Effector memory CD8-positive, alpha-beta T cell (primary cell): Measurements from ENCODE around the gene SLX4.
"Not testable (repeated sequence)": the region's sequence is repeated elsewhere in the genome, so short reads cannot be mapped to it uniquely, and the experiment has no call there.

ENCODE experiments used
- ATAC-seq: fragments of 150-1000 bp; cut with Tn5 transposase; replicated peaks from 2 replicates; pipeline ENCODE4 v1.10.0; 2021; ENCODE audit warnings: mild to moderate bottlenecking, moderate library complexity
- DNase-seq, 3 experiments: peaks; one replicate each; pipeline ENCODE4 v3.0.0; 2021
- H3K27ac Mint-ChIP-seq, 2 donors: one replicate each; pipeline ENCODE4 v1.8.0; 2022; ENCODE audit warnings: mild to moderate bottlenecking in 2 of 2, mixed read lengths in 2 of 2, moderate library complexity in 2 of 2
- H3K27me3 Mint-ChIP-seq, 2 donors: one replicate each; pipeline ENCODE4 v1.8.0; 2022; ENCODE audit warnings: mixed read lengths in 2 of 2
- H3K36me3 Mint-ChIP-seq: one replicate; pipeline ENCODE4 v1.8.0; 2022; ENCODE audit warnings: mild to moderate bottlenecking, moderate library complexity, mixed read lengths; ENCODE audit not compliant: insufficient read depth
- H3K4me1 Mint-ChIP-seq, 2 donors: one replicate each; pipeline ENCODE4 v1.8.0; 2022; ENCODE audit warnings: low read depth in 2 of 2, mixed read lengths in 2 of 2
- H3K4me3 Mint-ChIP-seq, 2 donors: one replicate each; pipeline ENCODE4 v1.8.0; 2022; ENCODE audit warnings: mild to moderate bottlenecking in 2 of 2, mixed read lengths in 2 of 2, moderate library complexity in 2 of 2
- H3K9me3 Mint-ChIP-seq, 2 donors: one replicate each; pipeline ENCODE4 v1.8.0; 2022; ENCODE audit warnings: mixed read lengths in 2 of 2

The SLX4 gene

DNA sequence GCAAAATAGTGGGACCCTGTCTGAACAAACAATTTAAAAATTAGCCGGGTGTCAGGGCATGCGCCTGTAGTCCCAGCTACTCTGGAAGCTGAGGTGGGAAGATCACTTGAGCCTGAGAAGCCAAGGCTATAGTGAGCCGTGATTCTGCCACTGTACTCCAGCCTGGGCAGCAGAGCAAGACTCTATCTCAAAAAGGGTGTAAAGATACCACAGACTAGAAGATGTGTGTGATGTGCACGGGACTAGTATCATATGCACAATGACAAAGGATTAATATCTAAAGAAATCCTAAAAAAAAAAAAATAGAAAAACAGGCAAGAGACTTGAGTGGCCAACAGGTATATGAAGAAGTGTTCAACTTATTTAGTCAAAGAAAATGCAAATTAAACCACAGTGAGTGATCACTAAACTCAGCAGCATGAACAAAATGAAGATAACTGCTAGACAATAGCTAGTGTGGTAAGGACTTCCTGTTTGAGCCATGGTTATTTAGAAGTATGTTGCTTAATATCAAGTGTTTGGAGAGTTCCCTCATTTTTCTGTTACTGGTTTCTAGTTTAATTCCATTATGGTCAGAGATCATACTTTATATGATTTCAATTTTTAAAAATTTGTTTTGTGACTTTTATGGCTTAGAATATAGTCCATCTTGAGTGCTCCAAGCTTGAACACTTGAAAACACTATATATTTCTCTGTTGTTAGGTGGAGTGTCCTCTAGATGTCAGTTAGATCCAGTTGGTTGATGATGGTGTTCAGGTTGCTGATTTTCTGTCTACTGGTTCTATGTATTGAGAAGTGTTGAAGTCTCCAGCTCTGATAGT lies 14.7 kb upstream of the SLX4 start:
- H3K9me3 Mint-ChIP-seq = no peaks in the 10 kb centered on the region
- peaks cover 13 to 28% of the 10 kb centered on the region in 2 donors for H3K4me1 Mint-ChIP-seq
- H3K4me3 Mint-ChIP-seq = peak overlapping the region; percentile 34
- no peaks in the 10 kb centered on the region for H3K27me3 Mint-ChIP-seq
- DNase-seq (no peak), ATAC-seq (peak; percentile 93)
- H3K27ac Mint-ChIP-seq = peak overlapping the region; percentile 53 to 85
- H3K36me3 Mint-ChIP-seq = peaks cover 5% of the 10 kb centered on the region

DNA sequence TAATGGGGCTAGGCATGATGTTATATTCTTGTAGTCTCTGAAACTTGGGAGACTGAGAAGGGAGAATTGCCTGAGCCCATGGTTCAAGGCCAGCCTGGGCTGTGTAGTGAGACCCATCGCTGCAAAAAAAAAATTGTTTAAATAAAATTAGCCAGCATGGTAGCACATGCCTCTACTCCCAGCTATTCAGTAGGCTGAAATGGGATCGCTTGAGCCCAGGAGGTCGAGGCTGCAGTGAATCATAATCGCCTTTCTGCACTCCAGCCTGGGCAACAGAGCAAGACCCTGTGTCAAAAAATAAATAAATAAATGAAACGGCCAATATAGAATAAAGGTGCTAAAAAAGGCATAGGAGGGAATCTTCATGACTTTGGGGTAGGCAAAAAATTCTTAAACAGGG lies 13.9 kb upstream of the SLX4 start:
- DNase-seq = no peak
- no peak for ATAC-seq
- Mint-ChIP-seq H3K4me3 (no peak overlapping the region), H3K27me3 (no peaks in the 10 kb centered on the region), H3K9me3 (no peaks in the 10 kb centered on the region), H3K27ac (peak overlapping the region; percentile 53 to 85), H3K4me1 (peaks cover 13 to 28% of the 10 kb centered on the region in 2 donors), H3K36me3 (peaks cover 5% of the 10 kb centered on the region)

- H3K27ac Mint-ChIP-seq = no peak overlapping the region
- H3K4me1 Mint-ChIP-seq = peaks cover 13 to 21% of the 10 kb centered on the region in 2 donors
- no peak for ATAC-seq
- no peaks in the 10 kb centered on the region for H3K9me3 Mint-ChIP-seq
- no peak overlapping the region for H3K4me3 Mint-ChIP-seq
- no peaks in the 10 kb centered on the region for H3K27me3 Mint-ChIP-seq
- H3K36me3 Mint-ChIP-seq = peaks cover 5% of the 10 kb centered on the region
- no peak for DNase-seq
These were observed 12.2 kb upstream of the SLX4 start for GRCh38 chr16:3623642-3624041.

DNA sequence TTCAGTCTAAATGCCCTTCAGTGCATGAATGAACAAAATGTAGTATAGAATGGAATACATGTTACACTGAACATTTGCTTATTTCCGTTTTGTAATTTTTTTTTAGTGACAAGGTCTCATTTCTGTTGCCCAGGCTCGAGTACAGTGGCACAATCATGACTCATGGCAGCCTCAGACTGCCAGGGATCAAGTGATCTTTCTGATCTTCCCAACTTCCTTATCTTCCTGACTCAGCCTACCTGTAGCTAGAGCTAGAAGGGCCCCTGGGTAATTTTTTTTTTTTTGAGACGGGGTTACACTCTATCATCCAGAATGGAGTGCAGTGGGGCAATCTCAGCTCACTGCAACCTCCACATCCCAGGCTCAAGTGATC lies 7.3 kb upstream of the SLX4 start:
- Mint-ChIP-seq H3K9me3 (no peaks in the 10 kb centered on the region), H3K4me3 (no peak overlapping the region), H3K4me1 (peaks cover 11 to 20% of the 10 kb centered on the region in 2 donors), H3K36me3 (peaks cover 12% of the 10 kb centered on the region), H3K27ac (peak overlapping the region in 1 of 2 donors; percentile 20), H3K27me3 (no peaks in the 10 kb centered on the region)
- ATAC-seq (no peak), DNase-seq (no peak)

DNA sequence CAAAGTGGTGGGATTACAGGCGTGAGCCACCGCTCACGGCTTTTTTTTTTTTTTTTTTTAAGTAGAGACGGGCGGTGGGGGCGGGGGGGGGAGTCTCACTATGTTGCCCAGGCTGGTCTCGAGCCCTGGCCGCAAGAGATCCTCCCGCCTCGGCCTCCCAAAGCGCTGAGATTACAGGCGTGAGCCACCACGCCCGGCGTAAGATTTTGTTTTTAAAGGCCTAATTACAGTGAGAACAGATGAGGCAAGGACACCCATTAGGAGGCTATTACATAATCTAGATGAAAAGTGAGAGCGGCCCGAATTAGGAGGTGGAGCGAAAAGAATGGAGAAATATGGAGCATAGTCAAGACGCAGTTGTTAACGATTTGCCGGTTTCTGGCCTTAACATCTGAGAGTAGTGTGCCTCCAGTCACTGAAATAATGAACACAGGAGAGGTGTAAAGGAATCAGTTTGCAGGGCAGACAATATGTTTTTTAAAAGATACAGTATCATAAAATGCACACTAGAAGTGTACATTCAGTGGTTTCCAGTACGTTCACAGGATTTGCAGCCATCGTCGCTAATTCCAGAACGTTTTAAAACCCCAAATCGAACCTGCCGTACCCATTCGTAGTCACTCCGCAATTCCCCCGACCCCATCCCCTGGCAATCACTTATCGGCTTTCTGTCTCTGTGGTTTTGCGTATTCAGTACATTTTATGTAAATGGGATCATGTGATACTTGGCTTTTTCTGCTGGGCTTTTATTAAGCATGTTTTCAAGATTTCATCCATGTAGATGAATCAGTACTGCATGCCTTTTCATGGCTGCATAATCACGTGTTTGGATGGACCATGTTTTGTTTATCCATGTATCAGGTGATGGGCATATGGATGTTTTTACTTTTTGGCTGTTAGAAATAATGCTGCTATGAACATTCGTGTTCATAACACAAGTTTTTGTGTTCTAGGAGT lies 1.4 kb upstream of the SLX4 start:
- Mint-ChIP-seq H3K36me3 (peaks cover 23% of the 10 kb centered on the region), H3K4me3 (peak overlapping the region; percentile 95 to 97), H3K27ac (peak overlapping the region; percentile 95 to 97), H3K27me3 (no peaks in the 10 kb centered on the region), H3K4me1 (peaks cover 28 to 44% of the 10 kb centered on the region in 2 donors), H3K9me3 (no peaks in the 10 kb centered on the region)
- ATAC-seq (no peak), DNase-seq (no peak)

DNA sequence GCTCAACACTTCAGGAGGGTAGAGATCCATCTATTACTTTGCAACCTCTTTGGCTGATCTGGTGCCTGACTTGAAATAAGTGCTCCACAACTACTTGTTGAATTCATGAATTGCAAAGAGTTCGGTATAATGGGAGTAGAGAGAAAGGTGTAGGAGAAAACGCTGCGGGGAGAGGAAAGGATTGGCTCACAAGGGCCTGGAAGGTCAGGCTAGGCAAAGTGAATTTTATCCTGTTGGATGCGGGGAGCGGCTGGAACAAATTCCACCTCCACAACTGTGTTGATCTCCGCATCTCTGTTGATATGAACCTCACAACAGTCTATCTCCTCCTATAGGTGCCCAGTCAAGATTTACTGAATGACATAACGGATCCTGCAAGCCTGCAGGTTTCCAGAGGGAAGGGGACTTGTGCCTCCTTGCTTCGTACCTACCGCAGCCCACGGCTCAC lies 684 bp downstream of the SLX4 start:
- Mint-ChIP-seq H3K36me3 (peaks cover 20% of the 10 kb centered on the region), H3K9me3 (no peaks in the 10 kb centered on the region), H3K27me3 (no peaks in the 10 kb centered on the region), H3K4me1 (peaks cover 30 to 48% of the 10 kb centered on the region in 2 donors), H3K4me3 (peak overlapping the region; percentile 95 to 97), H3K27ac (peak overlapping the region; percentile 95 to 97)
- ATAC-seq (peak; percentile 0), DNase-seq (no peak)

- DNase-seq (no peak), ATAC-seq (no peak)
- peaks cover 26 to 43% of the 10 kb centered on the region in 2 donors for H3K4me1 Mint-ChIP-seq
- no peaks in the 10 kb centered on the region for H3K27me3 Mint-ChIP-seq
- peak overlapping the region; percentile 95 to 97 for H3K4me3 Mint-ChIP-seq
- H3K27ac Mint-ChIP-seq = peak overlapping the region in 1 of 2 donors; percentile 97
- H3K9me3 Mint-ChIP-seq = no peaks in the 10 kb centered on the region
- H3K36me3 Mint-ChIP-seq = peaks cover 25% of the 10 kb centered on the region
These were observed 1.3 kb downstream of the SLX4 start for GRCh38 chr16:3609895-3610697.

GRCh38 chr16:3608976-3609375 lies 2.4 kb downstream of the SLX4 start:
- not testable (repeated sequence) for H3K9me3 Mint-ChIP-seq, H3K27ac Mint-ChIP-seq, ATAC-seq, H3K27me3 Mint-ChIP-seq, DNase-seq, H3K4me3 Mint-ChIP-seq
- H3K4me1 Mint-ChIP-seq = peaks cover 24 to 33% of the 10 kb centered on the region in 2 donors
- H3K36me3 Mint-ChIP-seq = peaks cover 24% of the 10 kb centered on the region

DNA sequence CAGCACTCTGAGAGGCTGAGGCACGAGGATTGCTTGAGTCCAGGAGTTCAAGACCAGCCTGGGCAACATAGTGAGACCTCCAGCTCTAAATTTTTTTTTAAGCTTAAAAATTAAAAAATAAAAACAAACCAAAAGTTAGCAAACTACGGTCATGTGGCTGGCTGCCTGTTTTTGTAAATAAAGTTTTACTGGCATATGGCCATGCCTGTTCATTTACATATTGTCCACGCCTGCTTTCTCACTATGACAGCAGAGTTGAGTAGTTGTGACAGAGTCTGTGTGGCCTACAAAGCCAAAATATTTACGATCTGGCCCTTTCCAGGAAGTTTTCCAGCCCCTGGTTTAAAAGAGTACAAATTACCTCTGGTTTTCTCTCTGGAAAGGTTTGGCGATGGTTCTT lies 3.3 kb downstream of the SLX4 start:
- Mint-ChIP-seq H3K4me3 (no peak overlapping the region), H3K9me3 (no peaks in the 10 kb centered on the region), H3K27me3 (no peaks in the 10 kb centered on the region), H3K36me3 (peaks cover 21% of the 10 kb centered on the region), H3K4me1 (peaks cover 19 to 29% of the 10 kb centered on the region in 2 donors), H3K27ac (no peak overlapping the region)
- ATAC-seq = no peak
- no peak for DNase-seq

DNA sequence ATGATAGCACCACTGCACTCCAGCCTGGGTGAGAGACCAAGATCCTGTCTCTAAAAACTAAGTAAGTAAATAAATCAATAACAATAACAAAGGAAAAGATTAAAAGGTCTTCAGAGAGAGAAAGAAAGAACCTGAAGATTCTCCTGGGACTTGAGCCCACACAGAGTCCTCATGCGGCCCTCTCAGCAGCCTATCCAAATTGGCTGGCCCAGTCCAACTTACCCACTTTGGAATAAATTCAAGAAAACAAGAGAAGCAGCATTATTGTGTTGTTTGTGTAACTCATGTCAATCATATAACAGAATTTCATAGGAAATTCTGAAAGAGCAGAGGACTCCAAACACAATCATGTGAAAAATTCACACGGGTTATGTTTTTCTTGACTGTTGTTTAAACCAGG lies 3.8 kb downstream of the SLX4 start:
- Mint-ChIP-seq H3K9me3 (no peaks in the 10 kb centered on the region), H3K27me3 (no peaks in the 10 kb centered on the region), H3K36me3 (peaks cover 19% of the 10 kb centered on the region), H3K4me3 (no peak overlapping the region), H3K27ac (no peak overlapping the region), H3K4me1 (peaks cover 17 to 24% of the 10 kb centered on the region in 2 donors)
- ATAC-seq (no peak), DNase-seq (no peak)

DNA sequence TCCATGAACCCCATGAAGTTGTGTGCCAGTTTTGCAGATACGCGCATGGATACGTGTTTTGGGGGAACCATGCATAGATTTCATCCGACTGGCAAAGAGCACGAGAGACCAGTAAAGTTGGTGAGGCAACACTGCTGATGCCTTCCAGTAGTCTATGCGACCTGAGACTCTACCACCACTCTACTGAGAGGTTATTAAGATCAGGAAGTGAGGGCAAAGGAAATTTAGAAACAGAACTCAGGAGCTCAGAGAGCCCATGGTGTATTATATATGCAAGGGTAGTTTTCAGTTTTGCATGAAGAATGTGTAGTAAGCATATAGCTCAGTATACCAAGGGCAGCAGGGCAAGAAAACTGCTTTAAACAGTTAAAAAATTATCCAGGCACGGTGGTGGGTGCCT lies 4.2 kb downstream of the SLX4 start:
- Mint-ChIP-seq H3K4me1 (peaks cover 16 to 22% of the 10 kb centered on the region in 2 donors), H3K27me3 (no peaks in the 10 kb centered on the region), H3K27ac (no peak overlapping the region), H3K36me3 (peaks cover 17% of the 10 kb centered on the region), H3K4me3 (no peak overlapping the region), H3K9me3 (no peaks in the 10 kb centered on the region)
- no peak for ATAC-seq
- DNase-seq = no peak

GRCh38 chr16:3606441-3606840 lies 5.0 kb downstream of the SLX4 start:
- H3K36me3 Mint-ChIP-seq = peaks cover 11% of the 10 kb centered on the region
- no peak overlapping the region for H3K27ac Mint-ChIP-seq
- H3K9me3 Mint-ChIP-seq = no peaks in the 10 kb centered on the region
- H3K4me3 Mint-ChIP-seq = no peak overlapping the region
- DNase-seq (no peak), ATAC-seq (no peak)
- peaks cover 12 to 15% of the 10 kb centered on the region in 2 donors for H3K4me1 Mint-ChIP-seq
- H3K27me3 Mint-ChIP-seq = no peaks in the 10 kb centered on the region

GRCh38 chr16:3602320-3602653 lies 9.1 kb downstream of the SLX4 start:
- Mint-ChIP-seq H3K36me3 (peaks cover 9% of the 10 kb centered on the region), H3K4me3 (no peak overlapping the region), H3K27me3 (no peaks in the 10 kb centered on the region), H3K4me1 (peaks cover 4 to 5% of the 10 kb centered on the region in 2 donors), H3K9me3 (no peaks in the 10 kb centered on the region), H3K27ac (no peak overlapping the region)
- ATAC-seq (no peak), DNase-seq (no peak)
